Measurements from ENCODE around the gene HLA-DOB.

DNA sequence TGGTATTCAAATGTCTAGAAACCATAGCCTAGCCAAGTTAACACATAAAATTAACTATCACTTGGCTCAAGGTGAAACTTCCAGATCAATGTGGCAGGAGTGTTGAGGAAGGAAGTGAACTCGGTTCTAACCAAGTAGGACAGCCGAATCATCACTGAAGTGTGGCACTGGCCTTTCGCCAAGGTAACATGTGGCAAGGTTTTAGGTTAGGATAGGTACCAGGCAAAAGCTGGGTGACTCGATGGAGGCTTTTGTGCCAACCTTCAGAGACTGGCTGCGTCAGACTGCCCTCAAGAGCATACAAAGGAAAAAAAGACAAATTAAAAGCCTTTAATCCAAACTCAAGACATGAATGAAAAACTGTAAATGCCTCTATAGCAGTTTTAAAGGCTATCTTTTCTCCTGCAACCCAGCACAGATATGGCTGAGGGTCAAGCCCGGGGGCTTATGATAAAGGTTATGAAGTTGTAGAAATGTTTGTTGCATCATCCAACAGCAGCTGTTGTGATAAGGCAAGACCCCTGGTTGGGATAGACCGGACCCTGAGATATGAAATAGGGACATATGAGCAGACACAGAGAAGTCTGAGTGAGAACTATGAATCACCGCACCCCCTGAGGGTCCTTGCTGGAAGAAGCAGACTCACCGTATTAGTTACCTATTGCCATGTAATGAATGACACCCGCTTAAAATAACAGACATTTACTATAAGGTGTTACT, 49.1 kb upstream of the HLA-DOB start:
- TF ChIP-seq, protein P1, sequence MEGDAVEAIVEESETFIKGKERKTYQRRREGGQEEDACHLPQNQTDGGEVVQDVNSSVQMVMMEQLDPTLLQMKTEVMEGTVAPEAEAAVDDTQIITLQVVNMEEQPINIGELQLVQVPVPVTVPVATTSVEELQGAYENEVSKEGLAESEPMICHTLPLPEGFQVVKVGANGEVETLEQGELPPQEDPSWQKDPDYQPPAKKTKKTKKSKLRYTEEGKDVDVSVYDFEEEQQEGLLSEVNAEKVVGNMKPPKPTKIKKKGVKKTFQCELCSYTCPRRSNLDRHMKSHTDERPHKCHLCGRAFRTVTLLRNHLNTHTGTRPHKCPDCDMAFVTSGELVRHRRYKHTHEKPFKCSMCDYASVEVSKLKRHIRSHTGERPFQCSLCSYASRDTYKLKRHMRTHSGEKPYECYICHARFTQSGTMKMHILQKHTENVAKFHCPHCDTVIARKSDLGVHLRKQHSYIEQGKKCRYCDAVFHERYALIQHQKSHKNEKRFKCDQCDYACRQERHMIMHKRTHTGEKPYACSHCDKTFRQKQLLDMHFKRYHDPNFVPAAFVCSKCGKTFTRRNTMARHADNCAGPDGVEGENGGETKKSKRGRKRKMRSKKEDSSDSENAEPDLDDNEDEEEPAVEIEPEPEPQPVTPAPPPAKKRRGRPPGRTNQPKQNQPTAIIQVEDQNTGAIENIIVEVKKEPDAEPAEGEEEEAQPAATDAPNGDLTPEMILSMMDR (IDR thresholded peaks at IDR 0.05; ENCODE audit: insufficient read depth, low read depth, low read length) = no peak
- no peak for TF ChIP-seq EZH2 (IDR thresholded peaks at IDR 0.05; ENCODE audit: insufficient read depth, low read length)

All from astrocyte (in vitro differentiated cells and primary cell).